NCI-H146 (cell line): Measurements from ENCODE around the gene OR51B4.
"Not testable (repeated sequence)": the region's sequence is repeated elsewhere in the genome, so short reads cannot be mapped to it uniquely, and the experiment has no call there.

ENCODE experiments used
- DNase-seq: peaks from one replicate; lab custom pipeline; 2025; lab: John Stamatoyannopoulos, UW

Gene OR51B4, protein sequence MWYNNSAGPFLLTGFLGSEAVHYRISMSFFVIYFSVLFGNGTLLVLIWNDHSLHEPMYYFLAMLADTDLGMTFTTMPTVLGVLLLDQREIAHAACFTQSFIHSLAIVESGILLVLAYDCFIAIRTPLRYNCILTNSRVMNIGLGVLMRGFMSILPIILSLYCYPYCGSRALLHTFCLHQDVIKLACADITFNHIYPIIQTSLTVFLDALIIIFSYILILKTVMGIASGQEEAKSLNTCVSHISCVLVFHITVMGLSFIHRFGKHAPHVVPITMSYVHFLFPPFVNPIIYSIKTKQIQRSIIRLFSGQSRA

DNA sequence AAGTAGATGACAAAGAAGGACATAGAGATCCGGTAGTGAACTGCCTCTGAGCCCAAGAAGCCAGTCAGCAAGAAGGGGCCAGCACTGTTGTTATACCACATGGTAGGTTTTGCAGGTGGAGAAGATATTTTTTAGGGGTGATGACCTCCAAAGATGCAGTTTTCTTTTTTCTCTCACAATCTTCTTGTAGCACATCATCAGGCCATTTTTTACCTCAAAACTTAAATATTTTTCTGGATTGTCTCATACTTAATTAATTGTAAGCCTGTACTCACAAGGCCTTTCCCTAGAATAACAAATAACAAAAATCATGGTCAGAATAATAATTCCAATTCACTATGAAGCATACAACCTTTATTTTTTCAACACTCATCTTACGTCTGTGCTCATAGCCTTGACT is at the start of gene OR51B4:
Gene OR51B4 (minus strand): TSS at position 101 of the 400 bp plus-strand sequence. CDS start 0 bp downstream, at position 101.
- no peak for DNase-seq

DNA sequence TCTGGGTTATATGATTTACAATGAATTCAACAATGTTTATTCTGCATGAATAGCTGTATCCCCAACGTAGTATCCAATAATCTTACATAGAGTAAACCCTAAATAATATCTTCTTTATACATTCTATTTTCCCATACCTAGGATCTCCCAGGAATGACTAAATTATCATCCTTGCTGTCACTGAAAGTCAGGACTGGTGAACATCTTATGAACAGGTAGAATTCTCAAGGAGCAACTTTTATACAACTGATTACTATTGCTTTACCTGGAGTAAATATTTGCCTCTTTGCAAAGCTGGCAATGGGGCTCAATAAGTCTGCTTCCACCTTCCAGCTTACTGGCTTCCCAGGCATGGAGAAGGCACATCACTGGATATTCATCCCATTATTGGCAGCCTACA is 49.5 kb upstream of the OR51B4 start, which contains the start of gene OR51B6:
Gene OR51B6 (plus strand): TSS at position 301 of the 400 bp plus-strand sequence. CDS start 0 bp downstream, at position 301.
- DNase-seq, result no peak

- DNase-seq, result no peak
Observed at GRCh38 chr11:5349550-5349949, 47.8 kb upstream of the OR51B4 start.

DNA sequence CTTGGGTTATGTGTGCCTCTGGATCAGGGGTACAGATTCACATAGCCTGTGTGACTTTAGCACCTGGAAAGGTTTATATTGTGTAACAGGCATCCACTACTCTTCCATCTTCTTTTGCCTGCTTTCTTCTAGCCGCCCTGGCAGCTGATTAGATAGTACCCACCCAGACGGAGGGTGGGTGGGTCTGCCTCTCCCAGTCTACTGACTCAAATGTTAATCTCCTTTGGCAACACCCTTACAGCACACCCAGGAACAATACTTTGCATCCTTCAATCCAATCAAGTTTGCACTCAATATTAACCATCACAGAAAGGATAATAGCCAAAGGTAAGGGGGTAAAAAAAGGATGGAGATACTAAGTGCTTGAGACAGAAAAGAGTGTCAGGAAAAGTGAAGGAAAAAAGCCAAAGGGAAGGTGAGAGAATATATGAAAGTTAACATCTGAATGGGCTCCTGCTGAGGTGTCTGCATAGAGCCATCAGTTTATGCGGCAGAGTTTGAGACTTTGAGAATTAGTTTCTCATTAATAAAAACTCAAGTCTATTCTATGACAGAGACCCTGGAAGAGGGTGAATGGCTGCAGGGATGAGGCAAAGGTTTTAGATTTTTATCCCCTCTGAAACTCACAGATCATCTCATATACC is 46.9 kb upstream of the OR51B4 start:
- DNase-seq, result no peak

DNA sequence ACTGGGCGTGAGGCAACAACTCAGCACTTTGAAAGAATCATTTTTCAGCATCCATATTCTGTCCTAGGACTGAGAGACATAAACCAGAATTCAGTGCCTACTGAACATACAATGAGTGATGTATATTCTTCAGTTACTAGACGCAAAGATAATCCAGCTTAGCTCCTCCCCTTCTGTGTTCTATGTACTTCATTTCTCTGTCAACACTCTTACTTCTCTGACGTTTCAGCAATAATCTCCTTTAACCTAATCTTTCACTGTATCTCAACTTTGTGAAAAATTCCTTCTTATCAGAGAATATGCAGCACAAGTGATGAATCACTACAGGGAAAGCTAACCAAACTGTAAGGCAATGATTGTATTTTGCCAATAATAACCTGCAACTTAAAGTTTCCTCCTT is 44.1 kb upstream of the OR51B4 start:
- no peak for DNase-seq

DNA sequence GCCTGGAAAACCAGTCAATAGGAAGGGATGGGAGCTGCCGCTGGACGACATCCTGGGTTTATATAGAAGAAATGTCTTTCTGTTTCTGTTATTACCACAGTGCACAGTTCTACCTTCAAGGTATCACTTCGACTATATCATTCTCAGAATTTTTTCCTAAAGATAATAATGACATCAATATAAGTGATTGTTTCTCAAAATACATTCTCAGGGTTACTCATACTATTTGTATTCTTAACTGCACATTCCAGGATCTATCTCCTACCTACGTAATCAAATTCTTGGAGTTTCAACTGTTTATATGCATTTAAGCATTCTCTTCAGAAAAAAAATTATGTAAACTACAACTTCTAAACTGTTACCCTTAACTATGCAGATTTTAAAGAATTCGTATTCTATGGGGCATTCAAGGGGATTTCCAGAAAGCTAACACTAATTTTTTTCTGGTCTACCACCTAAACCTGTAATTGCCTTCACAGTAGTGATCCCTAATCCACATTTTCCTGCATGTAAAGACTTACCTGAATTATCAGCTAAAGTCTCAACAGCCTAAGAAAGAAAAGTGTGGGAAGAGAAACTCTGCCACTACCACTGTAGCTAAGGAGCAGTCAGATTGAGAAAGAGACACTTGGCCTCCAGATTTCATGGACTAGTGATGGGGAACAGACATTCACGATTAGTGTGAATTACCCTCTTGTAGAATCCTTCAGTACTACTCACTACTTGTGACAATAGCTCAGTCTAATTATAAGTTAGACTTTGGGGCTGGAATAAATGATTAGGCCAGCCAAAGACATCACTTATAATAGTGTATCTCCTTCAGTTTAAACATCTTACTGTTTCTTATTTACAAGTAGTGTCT is 42.0 kb upstream of the OR51B4 start, which contains the start of gene OR51B5:
Gene OR51B5 (minus strand): TSS at position 51 of the 862 bp plus-strand sequence. CDS start 0 bp downstream, at position 51.
- DNase-seq, result no peak

GRCh38 chr11:5339771-5340322 is 38.1 kb upstream of the OR51B4 start:
- no peak for DNase-seq

DNA sequence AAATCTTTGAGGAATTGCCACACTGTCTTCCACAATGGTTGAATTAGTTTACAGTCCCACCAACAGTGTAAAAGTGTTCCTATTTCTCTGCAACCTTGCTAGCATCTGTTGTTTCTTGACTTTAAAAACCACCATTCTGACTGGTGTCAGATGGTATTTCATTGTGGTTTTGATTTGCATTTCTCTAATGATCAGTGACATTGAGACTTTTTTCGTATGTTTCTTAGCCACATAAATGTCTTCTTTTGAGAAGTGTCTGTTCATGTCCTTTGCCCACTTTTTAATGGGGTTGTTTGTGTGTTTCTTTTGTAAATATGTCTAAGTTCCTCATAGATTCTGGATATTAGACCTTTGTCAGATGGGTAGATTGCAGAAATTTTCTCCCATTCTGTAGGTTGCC is 35.5 kb upstream of the OR51B4 start:
- not testable (repeated sequence) for DNase-seq

GRCh38 chr11:5336331-5336730 is 34.6 kb upstream of the OR51B4 start:
- no peak for DNase-seq

DNA sequence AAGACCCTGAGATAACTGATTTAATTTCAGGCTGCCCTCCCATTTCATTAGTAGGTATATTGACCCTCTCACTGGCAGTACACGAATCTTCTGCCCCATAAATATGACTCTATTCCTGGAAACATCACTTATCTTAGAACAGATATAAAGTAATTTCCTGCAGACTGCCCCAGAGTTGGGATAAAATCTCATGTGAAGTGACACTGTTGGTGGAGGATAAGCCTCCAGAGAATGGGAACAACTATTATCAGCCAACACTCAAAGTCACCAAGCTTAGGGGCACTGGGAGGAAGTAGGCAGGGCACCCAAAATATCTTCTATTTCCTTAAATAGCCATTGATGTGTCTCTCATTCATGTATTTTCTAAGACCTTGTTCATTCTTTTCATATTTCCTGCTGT is 33.4 kb upstream of the OR51B4 start:
- DNase-seq, result no peak

- no peak for DNase-seq
Observed at GRCh38 chr11:5324197-5324596, 22.5 kb upstream of the OR51B4 start, which contains the start of gene OR51B2. Gene OR51B2 (minus strand): TSS chr11:5324297. CDS start chr11:5324297, 0 bp downstream.

DNA sequence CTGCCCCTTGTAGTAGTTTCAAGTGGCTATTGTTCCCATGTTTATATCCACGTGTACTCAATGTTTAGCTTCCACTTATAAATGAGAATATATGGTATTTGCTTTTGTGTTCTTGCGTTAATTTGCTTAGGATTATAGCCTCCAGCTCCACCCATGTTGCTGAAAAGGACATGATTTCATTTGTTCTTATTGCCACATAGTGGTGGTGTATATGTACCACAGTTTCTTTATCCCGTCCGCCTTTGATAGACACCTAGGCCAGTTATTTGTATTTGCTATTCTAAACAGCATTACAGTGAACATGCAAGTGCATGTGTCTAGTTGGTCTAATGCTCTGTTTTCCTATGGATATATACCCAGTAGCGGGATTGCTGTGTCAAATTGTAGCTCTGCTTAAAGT is 15.5 kb upstream of the OR51B4 start:
- DNase-seq, result no peak

- not testable (repeated sequence) for DNase-seq
Observed at GRCh38 chr11:5313326-5314023, 11.7 kb upstream of the OR51B4 start.

- no peak for DNase-seq
Observed at GRCh38 chr11:5310423-5310822, 8.7 kb upstream of the OR51B4 start.

GRCh38 chr11:5307256-5308019 is 5.7 kb upstream of the OR51B4 start:
- DNase-seq, result no peak

DNA sequence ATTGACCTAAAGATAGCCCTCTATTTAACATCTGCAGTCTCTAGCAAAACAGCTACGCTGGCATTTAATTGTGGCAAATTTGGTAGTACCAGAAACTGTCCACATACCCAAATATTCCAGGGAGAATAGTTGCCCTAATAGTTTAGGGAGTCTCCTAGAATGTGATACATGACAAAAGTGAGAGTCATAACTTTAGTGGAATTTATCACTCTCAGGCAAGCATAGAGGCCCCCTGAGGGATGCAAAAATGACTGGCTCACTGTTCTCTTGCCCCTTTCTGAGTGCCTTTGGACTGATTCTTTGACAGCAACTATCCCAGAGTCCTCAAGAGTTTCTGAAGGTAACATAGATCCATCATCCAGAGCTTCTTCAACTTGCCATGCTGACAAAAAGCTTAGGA is 2.3 kb upstream of the OR51B4 start:
- DNase-seq, result no peak

- DNase-seq, result no peak
Observed at GRCh38 chr11:5303626-5304025, 1.9 kb upstream of the OR51B4 start.

DNA sequence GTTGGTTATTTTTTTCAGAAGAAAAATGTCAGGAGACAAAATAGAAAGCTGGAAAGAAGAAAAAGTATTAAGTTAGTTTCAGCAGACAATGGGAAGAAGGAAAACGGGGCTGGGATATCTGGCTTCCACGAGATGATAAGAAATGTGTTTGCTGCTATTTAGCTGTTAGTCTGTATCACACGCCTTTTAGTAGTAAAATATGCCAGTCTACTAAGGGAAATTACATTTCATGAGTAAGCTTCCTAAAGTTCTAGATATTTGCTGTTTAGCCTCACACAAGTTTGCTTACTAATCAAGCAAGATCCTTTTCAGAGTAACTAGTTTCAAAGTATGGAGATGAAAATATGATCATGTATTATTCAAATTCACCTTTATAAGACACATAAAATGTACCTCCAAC is 1.5 kb downstream of the OR51B4 start:
- DNase-seq, result no peak

- DNase-seq, result no peak
Observed at GRCh38 chr11:5298451-5298850, 3.3 kb downstream of the OR51B4 start.

DNA sequence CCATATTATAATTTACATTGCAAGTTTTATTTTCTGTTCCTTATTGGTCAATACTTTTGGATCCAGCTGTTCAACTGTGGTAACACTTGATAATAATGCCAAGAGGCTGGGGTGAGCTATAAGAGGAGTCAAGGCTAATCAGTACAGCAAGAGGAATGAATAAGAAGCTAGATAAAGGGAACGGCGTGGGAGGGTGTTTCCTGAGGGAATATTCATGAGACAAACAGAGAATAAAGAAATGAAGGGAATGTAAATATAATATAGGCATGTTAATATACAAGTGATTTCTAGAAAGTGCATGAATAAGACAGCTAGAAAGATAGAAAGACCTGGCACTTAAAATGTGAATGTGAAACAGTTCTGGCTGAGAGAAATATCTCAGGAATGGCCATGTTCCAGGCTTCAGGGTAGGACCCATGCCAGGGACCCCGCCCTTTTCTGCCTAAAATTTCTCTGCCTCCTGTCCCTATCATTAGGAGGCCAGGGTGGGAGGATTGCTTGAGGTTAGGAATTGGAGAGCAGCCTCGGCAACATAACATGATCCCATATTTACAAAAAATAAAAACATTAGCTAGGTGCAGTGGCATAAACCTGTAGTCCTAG is 3.9 kb downstream of the OR51B4 start:
- DNase-seq, result no peak
